Dermis microvascular lymphatic vessel endothelial cell (primary cell): ENCODE data around the gene LINGO3. TPM values are rescaled to one million over a fixed set of nuclear protein-coding genes. Genes with fewer than 3 reads are reported as not detected.

ENCODE experiments used
- DNase-seq, 2 donors: peaks; one replicate each; pipeline versions ENCODE4 v3.0.0 to v3.0.0-alpha.2; 2010; ENCODE audit warnings: low read depth in 2 of 2
- total RNA-seq: library from RNA; depleted of rRNA; stranded (reverse); fragments of >200 nt; gene quantifications from 2 replicates; pipeline ENCODE4 v1.2.1, GENCODE V29; 2014

LINGO3 gene
- total RNA-seq, 1 donor from 2014 or later, result not detected

DNA sequence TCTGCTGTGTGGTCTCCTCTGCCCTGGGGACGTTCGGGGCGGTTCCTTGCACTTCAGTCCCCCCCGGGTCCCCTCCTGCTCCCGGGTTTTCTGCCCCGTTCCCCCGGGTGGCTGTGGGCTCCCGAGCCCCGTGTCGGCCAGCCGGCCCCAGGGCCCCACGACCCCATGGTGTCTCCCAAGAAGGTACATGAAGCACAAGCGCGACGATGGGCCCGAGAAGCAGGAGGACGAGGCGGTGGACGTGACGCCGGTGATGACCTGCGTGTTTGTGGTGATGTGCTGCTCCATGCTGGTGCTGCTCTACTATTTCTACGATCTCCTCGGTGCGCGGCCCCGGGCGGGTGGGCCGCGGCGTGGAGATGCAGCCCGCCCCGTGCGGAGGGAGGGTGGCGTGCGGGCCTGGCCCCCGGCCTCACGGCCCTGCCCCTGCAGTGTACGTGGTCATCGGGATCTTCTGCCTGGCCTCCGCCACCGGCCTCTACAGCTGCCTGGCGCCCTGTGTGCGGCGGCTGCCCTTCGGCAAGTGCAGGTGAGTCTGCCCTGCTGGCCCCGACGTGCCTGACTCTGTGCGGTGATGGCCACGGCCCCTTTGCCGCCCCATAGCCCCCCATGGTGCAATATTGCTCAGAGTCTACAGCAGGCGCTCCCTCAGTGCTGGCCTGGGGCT is 31.8 kb upstream of the LINGO3 start:
- DNase-seq, result no peak

DNA sequence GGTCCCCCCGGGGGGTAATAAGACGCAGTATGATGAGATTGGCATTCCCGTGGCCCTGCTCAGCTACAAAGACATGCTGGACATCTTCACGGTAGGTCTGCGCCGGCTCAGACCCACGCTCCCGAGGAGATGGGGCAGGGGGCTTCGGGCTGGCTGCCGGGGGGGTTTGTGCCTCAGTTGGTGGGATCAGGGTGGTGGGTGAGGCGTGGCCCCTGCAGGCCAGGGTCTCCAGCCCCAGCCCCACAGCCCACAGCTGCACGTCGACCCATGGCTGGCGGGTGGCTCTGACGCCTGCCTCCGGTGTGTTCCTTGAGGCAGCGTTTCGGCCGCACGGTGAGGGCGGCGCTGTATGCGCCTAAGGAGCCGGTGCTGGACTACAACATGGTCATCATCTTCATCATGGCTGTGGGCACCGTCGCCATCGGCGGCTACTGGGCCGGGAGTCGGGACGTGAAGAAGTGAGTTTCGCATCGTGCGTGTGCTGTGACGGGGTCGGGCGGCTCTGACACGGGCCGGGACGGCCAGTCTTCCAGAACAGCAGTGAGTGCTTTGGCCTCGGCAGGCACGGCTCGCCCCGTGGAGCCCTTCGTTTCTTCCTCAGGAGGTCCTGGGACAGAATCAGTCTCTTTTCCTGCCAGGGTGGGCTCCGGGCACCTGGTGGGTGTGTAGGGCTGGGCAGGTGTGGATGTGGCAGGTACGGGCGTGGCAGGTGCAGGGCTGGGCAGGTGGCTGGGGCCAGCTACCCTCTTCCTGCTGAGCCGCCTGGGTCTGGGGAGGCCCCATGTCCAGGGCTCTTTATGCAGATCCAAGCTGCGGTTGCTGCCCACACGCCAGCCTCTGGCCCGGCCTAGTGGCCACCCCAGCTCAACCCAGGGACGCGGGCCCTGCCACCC is 31.0 kb upstream of the LINGO3 start:
- DNase-seq, result no peak

DNA sequence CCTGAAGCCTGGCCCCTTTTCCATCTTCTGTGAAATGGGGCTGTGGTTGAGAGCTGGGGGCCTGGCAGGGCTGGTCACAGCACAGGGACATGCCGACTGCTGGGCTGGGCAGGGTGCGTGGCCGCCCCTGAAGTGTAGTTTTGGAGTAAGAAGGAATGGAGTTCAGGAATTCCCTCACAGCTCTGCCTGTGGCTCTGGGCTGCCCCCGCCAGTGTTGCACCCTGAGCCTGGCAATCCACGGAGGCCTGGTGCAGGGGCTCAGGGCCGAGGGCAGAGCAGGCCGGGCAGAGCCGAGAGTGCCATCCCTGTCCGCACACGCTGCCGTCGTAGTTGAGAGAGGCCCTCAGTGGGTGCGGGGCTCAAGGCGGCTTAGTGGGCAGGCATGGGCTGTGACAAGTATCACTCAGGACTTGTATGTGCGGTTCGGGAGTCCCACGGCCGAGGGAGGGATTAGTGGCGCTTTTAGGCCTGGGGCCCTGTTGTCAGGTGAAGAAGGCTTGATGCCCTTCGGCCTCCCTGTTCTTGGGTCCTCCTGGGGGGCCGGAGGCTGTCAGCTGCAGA is 30.2 kb upstream of the LINGO3 start:
- no peak for DNase-seq

DNA sequence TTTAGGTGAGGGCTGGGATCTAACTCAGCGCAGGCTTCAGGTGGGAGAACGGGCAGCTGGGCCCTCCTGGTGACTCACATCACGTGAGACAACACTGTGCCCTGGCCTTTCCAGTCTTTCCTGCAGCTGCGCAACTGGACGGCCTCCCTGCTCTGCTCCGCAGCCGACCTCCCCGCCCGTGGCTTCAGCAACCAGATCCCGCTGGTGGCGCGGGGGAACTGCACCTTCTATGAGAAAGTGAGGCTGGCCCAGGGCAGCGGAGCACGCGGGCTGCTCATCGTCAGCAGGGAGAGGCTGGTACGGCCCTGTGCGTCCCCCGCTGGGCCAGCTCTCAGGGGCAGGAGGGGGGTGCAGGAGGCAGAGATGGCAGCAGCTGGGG is 29.4 kb upstream of the LINGO3 start:
- DNase-seq, result peak; percentile 23 to 28

DNA sequence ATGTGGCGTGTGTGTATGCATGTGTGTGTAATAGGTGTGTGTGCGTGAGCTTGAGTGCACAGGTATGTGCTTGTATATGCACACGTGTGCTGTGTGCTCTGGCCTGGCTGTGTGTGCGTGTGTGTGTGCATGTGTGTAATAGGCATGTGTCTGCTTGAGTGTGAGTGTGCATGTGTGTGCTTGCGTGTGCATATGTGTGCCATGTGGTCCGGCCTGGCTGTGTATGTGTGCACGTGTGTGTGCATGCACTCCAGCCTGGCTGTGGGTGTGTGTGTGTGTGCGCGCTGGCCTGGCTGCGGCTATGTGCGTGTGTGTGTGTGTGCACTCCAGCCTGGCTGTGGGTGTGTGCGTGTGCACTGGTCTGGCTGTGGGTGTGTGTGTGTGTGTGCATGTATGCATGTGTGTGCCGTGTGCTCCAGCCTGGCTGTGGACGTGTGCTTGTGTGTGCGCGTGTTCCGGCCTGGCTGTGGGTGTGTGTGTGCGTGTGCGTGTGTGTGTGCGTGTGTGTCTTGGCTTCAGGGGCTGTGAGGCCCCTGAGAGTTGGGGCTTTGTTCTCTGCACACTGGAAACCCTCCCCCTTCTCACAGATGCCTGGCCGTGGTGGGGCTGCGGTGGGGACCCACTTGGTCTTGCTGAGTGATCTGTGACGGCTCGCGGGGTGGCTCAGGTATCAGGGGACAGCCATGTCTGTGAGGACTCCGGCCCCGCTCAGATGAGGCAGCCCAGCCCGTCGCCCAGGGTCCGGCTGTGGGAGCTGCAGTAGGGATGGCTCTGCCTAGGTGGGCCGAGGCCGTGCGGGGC is 28.8 kb upstream of the LINGO3 start:
- DNase-seq, result no peak

DNA sequence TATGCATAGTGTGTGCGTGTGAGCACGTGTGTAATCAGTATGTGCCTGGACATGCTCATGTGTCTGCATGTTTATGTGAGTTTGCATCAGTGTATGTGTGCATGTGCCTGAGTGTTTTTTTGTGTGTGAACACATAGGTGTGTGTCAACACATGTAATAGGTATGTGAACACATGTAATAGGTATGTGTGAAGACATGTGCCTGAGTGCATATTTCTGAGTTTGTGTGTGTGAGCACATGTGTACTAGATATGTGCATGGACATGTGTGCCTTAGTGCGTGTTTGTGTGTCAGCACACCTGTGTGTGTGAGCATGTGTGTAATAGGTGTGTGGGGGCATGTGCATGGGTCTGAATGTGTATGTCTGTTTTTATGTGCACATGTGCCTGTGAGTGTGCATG is 27.9 kb upstream of the LINGO3 start:
- no peak for DNase-seq

DNA sequence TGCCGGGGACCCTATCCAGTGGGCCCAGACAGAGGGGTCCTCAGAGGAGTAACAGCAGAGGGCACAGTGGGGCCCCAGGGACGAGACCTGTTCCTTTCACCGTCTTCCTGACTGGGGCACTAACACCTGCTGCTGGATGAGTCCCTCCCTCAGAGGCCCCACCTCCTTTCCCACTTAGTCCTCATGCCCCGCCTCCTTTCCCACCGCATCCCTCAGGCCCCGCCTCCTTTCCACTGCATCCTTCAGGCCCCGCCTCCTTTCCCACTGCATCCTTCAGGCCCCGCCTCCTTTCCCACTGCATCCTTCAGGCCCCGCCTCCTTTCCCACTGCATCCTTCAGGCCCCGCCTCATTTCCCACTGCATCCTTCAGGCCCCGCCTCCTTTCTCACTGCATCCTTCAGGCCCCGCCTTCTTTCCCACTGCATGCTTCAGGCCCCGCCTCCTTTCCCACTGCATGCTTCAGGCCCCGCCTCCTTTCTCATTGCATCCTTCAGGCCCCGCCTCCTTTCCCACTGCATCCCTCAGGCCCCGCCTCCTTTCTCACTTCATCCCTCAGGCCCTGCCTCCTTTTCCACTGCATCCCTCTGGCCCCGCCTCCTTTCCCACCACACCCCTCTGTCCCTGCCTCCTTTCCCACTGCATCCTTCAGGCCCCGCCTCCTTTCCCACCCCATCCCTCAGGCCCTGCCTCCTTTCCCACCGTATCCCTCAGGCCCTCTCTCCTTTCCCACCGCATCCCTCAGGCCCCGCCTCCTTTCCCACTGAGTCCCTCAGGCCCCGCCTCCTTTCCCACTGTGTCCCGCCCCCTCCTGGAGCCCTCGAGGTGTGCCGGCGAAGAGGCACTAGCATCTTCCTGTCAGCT is 27.3 kb upstream of the LINGO3 start:
- no peak for DNase-seq

DNA sequence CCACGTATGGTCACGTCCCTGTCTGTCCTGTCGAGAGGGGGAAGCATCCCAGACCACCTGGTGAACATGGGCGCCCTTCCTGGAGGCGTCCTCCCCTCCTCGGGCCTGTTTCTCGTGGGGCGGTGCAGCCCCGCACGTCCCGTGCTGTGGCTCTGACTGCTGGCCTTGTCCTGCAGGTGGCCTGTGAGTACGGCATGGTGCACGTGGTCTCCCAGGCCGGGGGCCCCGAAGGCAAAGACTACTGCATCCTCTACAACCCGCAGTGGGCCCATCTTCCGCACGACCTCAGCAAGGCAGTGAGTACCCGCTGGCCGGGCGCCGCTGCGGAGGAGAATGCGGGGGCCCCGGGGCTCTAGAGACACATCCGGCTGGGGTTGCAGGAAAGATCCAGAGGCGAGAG is 26.5 kb upstream of the LINGO3 start:
- no peak for DNase-seq

DNA sequence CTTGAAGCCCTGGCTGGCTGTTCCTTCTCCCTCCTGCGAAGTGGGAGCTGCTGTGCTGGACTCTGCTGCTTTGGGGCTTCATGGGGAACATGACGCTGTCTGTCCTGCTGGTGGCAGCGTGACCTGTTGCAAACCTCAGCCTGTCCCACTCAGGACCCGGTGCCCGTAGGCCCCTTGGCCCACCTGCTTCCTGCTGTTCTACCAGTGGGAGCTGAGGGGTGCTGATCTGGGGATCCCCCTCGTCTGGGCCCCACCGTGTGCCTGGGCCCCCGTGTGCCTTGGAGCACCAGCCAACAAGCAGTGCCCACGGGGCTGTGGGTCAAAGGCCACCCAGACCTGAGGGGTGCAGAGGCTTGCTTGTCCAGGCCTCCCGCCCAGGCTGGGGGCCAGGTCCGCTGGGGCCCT is 25.9 kb upstream of the LINGO3 start:
- DNase-seq, result no peak

DNA sequence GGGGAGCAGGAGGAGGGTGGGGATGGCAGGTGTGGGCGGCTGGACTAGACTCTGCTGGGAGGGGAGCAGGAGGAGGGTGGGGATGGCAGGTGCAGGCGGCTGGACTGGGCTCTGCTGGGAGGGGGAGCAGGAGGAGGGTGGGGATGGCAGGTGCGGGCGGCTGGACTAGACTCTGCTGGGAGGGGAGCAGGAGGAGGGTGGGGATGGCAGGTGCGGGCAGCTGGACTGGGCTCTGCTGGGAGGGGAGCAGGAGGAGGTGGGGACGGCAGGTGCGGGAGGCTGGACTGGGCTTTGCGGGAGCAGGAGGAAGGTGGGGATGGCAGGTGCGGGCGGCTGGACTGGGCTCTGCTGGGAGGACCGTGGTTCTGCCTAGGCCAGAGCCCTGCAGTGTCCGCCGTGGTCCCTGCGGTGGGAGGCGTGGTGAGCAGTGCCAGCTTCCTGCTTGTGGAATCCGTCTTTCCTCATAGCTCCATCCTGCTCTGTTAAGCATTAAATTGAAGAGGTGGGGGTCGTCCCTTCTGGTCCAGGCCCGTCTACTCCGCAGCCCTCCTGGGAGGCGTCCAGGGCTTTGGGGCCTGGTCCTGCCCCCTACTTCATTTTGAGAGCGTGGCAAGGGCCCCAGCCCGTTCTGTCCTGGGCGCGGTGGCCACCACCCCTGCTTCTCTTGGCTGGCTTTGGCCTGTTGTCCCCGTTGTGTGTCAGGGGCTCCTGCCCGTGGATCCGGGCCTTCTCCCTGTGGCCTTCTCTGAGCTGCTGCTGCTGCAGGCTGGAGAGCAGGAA is 25.3 kb upstream of the LINGO3 start:
- no peak for DNase-seq

DNA sequence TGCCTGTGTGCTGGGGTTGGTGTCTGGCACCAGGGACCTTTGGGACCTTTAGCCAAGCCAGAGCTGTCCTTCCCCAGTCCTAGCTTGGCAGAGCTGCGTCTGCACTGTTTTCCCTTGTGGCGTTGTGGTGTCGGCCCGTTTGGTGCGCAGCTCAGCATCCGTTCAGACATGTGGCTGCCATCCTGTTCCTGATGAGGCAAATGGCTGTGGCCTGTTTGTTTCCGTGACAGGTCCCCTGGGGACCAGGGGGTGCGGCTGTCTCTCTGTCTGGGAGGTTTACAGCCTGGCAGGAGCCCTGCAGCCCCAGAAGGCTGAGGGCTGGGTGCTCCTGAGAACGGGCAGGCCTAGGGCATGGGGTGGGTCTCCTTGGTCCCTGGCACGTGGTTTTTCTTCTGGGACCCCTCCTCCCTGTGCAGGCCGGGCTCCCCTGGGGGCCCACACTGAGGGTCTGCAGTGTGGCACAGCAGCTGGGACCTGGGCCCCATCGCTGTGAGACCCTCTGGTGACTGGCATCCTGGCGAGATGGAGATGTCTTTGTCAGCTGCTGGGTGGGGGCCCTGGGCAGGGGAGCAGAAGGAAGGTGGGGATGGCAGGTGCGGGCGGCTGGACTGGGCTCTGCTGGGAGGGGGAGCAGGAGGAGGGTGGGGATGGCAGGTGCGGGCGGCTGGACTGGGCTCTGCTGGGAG is 24.5 kb upstream of the LINGO3 start:
- DNase-seq, result peak in 1 of 2 donors; percentile 22

DNA sequence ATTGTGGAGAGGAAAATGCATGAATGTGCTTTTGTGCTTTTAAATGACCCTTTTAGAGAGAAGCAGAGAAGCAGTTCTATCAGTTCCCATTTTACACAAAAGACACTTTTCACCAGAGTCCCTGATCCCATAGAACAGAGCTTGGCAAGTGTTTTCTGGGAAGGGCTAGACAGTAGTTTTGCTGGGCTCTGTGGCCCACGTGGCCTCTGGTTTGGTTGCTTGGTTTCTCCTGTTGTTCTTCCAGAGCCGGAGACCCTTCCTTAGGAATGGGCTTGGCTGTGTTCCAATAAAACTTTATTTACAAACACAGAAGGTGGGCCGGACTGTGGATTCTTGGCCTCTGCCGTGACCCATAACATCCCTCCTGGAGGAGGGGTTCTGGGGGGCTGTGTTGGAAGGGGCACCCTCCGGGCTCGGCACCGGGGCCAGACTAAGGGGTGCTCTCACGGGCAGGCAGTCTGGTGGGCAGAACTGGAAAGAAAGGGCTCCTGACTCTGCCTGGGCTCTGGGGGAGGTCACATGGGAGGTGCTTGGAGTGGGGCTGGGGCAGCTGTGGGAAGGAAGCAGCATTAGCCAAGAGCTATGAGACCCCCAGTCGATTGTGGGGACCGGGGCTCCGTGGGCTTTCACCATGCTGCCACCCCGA is 23.8 kb upstream of the LINGO3 start:
- DNase-seq, result no peak

DNA sequence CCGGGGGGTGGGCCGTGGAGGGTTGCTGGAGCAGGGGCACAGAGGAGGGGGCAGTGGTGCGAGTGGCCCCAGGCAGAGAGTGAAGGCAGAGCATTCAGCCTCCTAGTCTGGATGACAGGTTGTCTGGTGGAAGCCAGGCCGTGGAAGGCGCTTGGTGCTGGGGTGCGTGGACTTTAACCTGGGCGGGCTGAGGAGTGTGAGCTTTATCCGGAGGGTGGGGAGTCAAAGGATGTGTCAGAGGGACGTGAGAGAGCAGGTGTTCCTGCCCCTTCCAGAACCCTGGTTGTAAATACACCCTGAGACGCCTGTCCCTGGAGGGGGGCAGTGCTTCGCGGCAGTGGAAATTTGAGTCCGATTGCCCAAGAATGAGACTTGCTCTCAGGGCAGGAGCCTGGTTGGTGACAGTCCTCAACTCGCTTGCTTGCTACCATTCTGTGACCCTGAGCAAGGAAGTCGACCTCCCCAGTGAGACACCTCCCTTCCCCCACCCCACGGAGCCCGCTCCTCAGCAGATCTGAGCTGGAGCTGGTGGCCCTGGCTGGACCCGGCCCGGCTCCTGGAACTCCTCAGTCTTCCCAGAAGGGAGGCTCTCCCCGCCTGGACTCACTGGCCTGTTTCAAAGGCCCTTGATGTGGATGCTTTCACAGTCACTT is 22.8 kb upstream of the LINGO3 start:
- DNase-seq, result no peak

DNA sequence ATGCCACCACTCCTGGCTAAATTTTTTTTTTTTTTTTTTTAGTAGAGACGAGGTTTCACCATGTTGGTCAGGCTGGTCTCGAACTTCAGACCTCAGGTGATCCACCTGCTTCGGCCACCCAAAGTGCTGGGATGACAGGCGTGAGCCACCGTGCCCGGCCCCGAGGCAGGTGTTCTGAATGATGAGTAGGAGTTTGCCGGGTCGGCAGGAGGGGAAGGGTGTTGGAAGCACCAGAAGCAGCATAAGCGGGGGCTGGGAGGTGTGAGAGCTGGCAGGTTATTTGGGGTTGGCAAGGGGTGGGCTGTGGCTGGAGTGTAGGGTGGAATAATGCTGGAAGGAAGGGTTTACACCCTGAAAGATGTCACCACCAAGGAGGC is 22.3 kb upstream of the LINGO3 start:
- no peak for DNase-seq

DNA sequence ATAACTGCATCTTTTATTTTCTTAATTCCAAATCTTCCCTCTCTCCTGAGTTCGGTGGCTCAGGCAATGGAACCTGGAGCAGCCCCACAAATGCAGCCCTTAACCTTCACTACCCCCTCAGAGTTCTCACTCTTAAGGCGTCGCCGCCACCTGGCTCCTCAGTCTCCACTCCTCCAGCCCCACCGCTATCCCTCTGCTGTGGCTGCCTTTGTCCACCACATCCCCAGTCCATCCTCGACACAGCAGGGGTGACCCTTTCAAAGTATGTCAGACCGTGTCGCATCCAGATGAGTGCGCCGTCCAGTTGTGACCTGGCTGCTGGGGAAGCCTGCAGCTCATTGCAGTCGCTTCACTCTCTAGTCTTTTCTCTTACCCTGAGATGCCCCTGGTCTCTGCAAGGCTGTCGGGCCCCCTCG is 21.6 kb upstream of the LINGO3 start:
- DNase-seq, result no peak

DNA sequence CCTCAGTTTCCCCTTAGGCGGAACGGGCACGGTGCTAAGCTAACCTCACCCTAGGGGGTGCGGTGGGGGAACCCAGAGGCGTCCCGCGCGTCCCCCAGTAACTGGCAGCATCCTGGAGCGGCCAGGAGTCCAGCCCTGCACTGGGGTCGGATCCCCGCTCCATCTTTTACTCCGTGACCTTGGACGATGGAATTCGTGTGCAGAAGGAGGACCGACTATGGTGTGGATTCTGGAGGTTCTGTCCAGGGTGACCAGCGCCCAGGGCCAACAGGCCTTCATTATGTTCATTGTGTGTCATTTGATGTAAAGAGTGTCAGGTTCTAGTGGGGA is 21.2 kb upstream of the LINGO3 start:
- no peak for DNase-seq

DNA sequence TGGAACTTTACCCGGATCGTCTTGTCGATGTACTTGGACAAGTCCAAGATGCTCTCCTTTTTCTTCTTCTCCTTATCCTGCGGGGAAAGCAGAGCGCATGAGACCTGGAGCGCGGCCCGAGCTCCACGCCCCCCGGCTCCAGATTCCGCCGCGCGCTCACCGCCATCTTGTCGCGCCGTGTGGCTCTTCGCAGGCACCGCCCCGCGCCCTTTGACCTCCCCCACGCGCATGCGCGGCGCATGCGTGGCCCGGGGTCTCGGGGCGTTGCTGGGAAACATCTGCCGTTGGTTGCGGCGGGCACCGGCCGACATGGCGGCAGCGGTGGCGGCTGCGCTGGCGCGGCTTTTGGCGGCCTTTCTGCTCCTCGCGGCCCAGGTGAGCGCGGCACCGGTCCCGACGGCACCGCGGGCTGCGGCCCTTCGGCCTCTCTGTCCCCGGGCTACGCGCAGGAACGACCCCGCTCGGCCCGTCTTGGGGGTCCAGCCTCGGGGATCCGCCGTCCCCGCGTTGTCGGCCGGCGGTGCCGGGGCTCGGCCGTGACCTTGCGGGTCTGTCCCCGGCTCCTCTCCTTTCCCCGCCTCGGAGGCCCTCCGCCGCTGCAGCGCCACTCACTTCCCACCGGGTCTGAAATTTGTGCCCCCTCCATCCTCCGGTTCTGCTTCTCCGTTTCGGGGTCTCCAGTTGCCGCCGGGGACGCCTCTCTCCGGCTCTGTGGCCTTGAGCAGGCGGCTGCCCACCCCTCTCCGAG is 20.6 kb upstream of the LINGO3 start, which contains the start of the genes LSM7 and SPPL2B:
TSS of gene LSM7 (minus strand) at position 186 of the 748 bp plus-strand sequence. CDS start at position 166, 20 bp downstream.
TSS of gene SPPL2B (plus strand) at position 284 of the 748 bp plus-strand sequence. CDS start at position 310, 26 bp downstream.
- peak; percentile 79 to 90 for DNase-seq
